ENCODE data around the gene FZR1.

The FZR1 gene

DNA sequence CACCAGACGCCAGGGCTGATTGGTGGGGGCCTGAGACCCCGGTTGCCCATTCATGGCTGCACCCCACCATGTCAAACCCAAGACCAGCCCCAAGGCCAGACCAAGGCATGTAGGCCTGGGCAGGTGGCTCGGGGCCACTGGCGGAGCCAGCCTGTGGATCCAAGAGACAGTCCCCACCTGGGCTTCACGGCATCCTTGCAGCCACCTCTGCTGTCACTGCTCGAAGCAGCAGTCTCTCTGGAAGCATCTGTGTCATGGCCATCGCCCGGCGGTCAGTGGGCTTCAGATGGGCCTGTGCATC lies 29.1 kb downstream of the FZR1 start:
- Histone ChIP-seq H2BK5ac (ENCODE audit: low read depth, low read length, poor library complexity, severe bottlenecking) (no peak overlapping the region), H3K4me3 (ENCODE audit: insufficient read depth in 1 of 2, low read depth in 1 of 2, low read length in 2 of 2) (no peak overlapping the region), H3K4ac (ENCODE audit: low read depth in 1 of 2, low read length in 2 of 2) (no peak overlapping the region), H3K36me3 (ENCODE audit: control insufficient read depth in 1 of 2, insufficient read depth in 2 of 2, low read depth in 1 of 2, low read length in 2 of 2) (peaks cover 65 to 90% of the 10 kb centered on the region in 2 experiments), H3K4me1 (ENCODE audit: control insufficient read depth, insufficient read depth, low read depth, low read length) (peaks cover 19% of the 10 kb centered on the region), H4K8ac (ENCODE audit: low read length) (no peak overlapping the region), H3K27me3 (ENCODE audit: control insufficient read depth in 1 of 2, insufficient read depth in 1 of 2, low read length in 2 of 2) (no peaks in the 10 kb centered on the region), H3K79me1 (replicated peaks; ENCODE audit: low read length, poor library complexity, severe bottlenecking) (peaks cover 8% of the 10 kb centered on the region), H2AFZ (ENCODE audit: low read depth, low read length) (no peak overlapping the region), H3K18ac (ENCODE audit: low read depth in 1 of 2, low read length in 2 of 2) (no peak overlapping the region), H2BK120ac (ENCODE audit: low read depth, low read length) (no peak overlapping the region), H3K27ac (ENCODE audit: low read length, poor library complexity, severe bottlenecking) (no peak overlapping the region), H3K9me3 (ENCODE audit: control insufficient read depth, low read length) (no peaks in the 10 kb centered on the region), H2BK12ac (ENCODE audit: low read length in 2 of 2) (no peak overlapping the region), H3K14ac (ENCODE audit: low read length in 2 of 2) (no peak overlapping the region), H3K9ac (ENCODE audit: low read length) (no peak overlapping the region), H2BK15ac (ENCODE audit: low read depth, poor library complexity, severe bottlenecking) (no peak overlapping the region), H4K91ac (ENCODE audit: low read length) (no peak overlapping the region), H3K4me2 (ENCODE audit: low read length, poor library complexity, severe bottlenecking) (no peak overlapping the region), H2AK5ac (ENCODE audit: low read length, severe bottlenecking) (no peak overlapping the region), H3K23ac (ENCODE audit: low read length in 2 of 2) (no peak overlapping the region)
- DNase-seq = no peak
- WGBS = 95% methylated on average over 9 of the region's 9 CpGs

GRCh38 chr19:3535563-3535965 lies 29.5 kb downstream of the FZR1 start:
- Histone ChIP-seq H3K4me2 (ENCODE audit: low read length, poor library complexity, severe bottlenecking) (no peak overlapping the region), H3K18ac (ENCODE audit: low read depth in 1 of 2, low read length in 2 of 2) (no peak overlapping the region), H3K23ac (ENCODE audit: low read length in 2 of 2) (no peak overlapping the region), H2BK120ac (ENCODE audit: low read depth, low read length) (no peak overlapping the region), H3K9ac (ENCODE audit: low read length) (no peak overlapping the region), H4K91ac (ENCODE audit: low read length) (no peak overlapping the region), H2BK5ac (ENCODE audit: low read depth, low read length, poor library complexity, severe bottlenecking) (no peak overlapping the region), H4K8ac (ENCODE audit: low read length) (no peak overlapping the region), H3K4me3 (ENCODE audit: insufficient read depth in 1 of 2, low read depth in 1 of 2, low read length in 2 of 2) (no peak overlapping the region), H3K14ac (ENCODE audit: low read length in 2 of 2) (no peak overlapping the region), H3K4me1 (ENCODE audit: control insufficient read depth, insufficient read depth, low read depth, low read length) (peaks cover 19% of the 10 kb centered on the region), H3K27me3 (ENCODE audit: control insufficient read depth in 1 of 2, insufficient read depth in 1 of 2, low read length in 2 of 2) (no peaks in the 10 kb centered on the region), H3K79me1 (replicated peaks; ENCODE audit: low read length, poor library complexity, severe bottlenecking) (peaks cover 8% of the 10 kb centered on the region), H2AK5ac (ENCODE audit: low read length, severe bottlenecking) (no peak overlapping the region), H2AFZ (ENCODE audit: low read depth, low read length) (no peak overlapping the region), H3K4ac (ENCODE audit: low read depth in 1 of 2, low read length in 2 of 2) (no peak overlapping the region), H3K36me3 (ENCODE audit: control insufficient read depth in 1 of 2, insufficient read depth in 2 of 2, low read depth in 1 of 2, low read length in 2 of 2) (peaks cover 61 to 86% of the 10 kb centered on the region in 2 experiments), H2BK12ac (ENCODE audit: low read length in 2 of 2) (no peak overlapping the region), H2BK15ac (ENCODE audit: low read depth, poor library complexity, severe bottlenecking) (no peak overlapping the region), H3K9me3 (ENCODE audit: control insufficient read depth, low read length) (no peaks in the 10 kb centered on the region), H3K27ac (ENCODE audit: low read length, poor library complexity, severe bottlenecking) (no peak overlapping the region)
- WGBS = 98% methylated on average over 11 of the region's 14 CpGs
- DNase-seq = no peak

- 96% methylated on average over 6 of the region's 10 CpGs for WGBS
- Histone ChIP-seq H3K4me1 (ENCODE audit: control insufficient read depth, insufficient read depth, low read depth, low read length) (peaks cover 19% of the 10 kb centered on the region), H2AFZ (ENCODE audit: low read depth, low read length) (no peak overlapping the region)
These were observed 29.9 kb downstream of the FZR1 start for GRCh38 chr19:3535981-3536380.

DNA sequence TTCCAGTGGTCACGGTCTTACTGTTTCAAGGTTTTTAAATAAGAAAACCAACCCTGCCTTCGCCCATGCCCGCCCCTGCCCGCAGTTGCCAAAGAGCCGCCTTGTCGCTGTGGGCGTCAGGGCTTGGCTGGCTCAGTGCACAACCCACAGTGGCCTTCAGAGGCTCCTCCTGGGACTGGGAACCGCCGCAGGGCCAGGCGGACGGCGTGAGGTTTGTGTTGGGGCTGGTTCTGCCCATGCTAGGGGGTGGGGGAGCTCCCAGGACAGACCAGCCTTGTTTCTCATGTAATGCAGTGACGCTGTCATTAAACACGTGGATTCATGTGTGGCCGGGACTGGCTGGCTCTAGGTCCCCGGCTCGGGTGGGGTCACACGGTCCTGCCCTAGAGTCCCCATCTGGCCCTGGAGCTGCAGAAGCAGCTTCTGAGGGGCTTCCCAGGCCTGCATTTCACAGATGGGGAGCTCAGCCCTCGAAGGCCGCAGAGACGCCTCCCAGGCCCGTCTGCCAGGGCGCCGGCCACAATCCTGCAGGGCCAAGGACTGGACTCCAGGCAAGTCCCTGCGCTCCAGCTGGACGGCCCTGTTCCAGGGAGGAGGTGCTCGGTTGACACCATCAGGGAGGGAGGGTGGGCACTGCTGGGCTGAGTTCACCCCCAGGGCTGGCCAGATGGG lies 30.5 kb downstream of the FZR1 start:
- no peak overlapping the region for H3K14ac ChIP-seq (ENCODE audit: low read length in 2 of 2)
- H4K91ac ChIP-seq (ENCODE audit: low read length) = no peak overlapping the region
- no peak overlapping the region for H2AK5ac ChIP-seq (ENCODE audit: low read length, severe bottlenecking)
- H3K4me1 ChIP-seq (ENCODE audit: control insufficient read depth, insufficient read depth, low read depth, low read length) = peaks cover 19% of the 10 kb centered on the region
- no peak overlapping the region for H2AFZ ChIP-seq (ENCODE audit: low read depth, low read length)
- H3K18ac ChIP-seq (ENCODE audit: low read depth in 1 of 2, low read length in 2 of 2) = no peak overlapping the region
- no peak overlapping the region for H2BK120ac ChIP-seq (ENCODE audit: low read depth, low read length)
- peak overlapping the region; percentile 22 for H3K9ac ChIP-seq (ENCODE audit: low read length)
- DNase-seq = no peak
- peaks cover 4% of the 10 kb centered on the region for H3K79me1 ChIP-seq (replicated peaks; ENCODE audit: low read length, poor library complexity, severe bottlenecking)
- WGBS = 94% methylated on average over 27 of the region's 27 CpGs
- no peak overlapping the region for H3K4ac ChIP-seq (ENCODE audit: low read depth in 1 of 2, low read length in 2 of 2)
- H4K8ac ChIP-seq (ENCODE audit: low read length) = peak overlapping the region; percentile 53
- H3K4me3 ChIP-seq (ENCODE audit: insufficient read depth in 1 of 2, low read depth in 1 of 2, low read length in 2 of 2) = peak overlapping the region in 1 of 2 experiments; percentile 4
- H3K36me3 ChIP-seq (ENCODE audit: control insufficient read depth in 1 of 2, insufficient read depth in 2 of 2, low read depth in 1 of 2, low read length in 2 of 2) = peaks cover 51 to 76% of the 10 kb centered on the region in 2 experiments
- H2BK15ac ChIP-seq (ENCODE audit: low read depth, poor library complexity, severe bottlenecking) = no peak overlapping the region
- no peaks in the 10 kb centered on the region for H3K27me3 ChIP-seq (ENCODE audit: control insufficient read depth in 1 of 2, insufficient read depth in 1 of 2, low read length in 2 of 2)
- no peak overlapping the region for H3K4me2 ChIP-seq (ENCODE audit: low read length, poor library complexity, severe bottlenecking)
- H3K9me3 ChIP-seq (ENCODE audit: control insufficient read depth, low read length) = no peaks in the 10 kb centered on the region
- no peak overlapping the region for H2BK5ac ChIP-seq (ENCODE audit: low read depth, low read length, poor library complexity, severe bottlenecking)
- H3K23ac ChIP-seq (ENCODE audit: low read length in 2 of 2) = no peak overlapping the region
- H3K27ac ChIP-seq (ENCODE audit: low read length, poor library complexity, severe bottlenecking) = no peak overlapping the region
- no peak overlapping the region for H2BK12ac ChIP-seq (ENCODE audit: low read length in 2 of 2)

More at GRCh38 chr19:3535981-3536380, 29.9 kb downstream of the FZR1 start:
- Histone ChIP-seq H4K91ac (ENCODE audit: low read length) (no peak overlapping the region), H2BK120ac (ENCODE audit: low read depth, low read length) (no peak overlapping the region), H3K36me3 (ENCODE audit: control insufficient read depth in 1 of 2, insufficient read depth in 2 of 2, low read depth in 1 of 2, low read length in 2 of 2) (peaks cover 57 to 82% of the 10 kb centered on the region in 2 experiments), H2AK5ac (ENCODE audit: low read length, severe bottlenecking) (no peak overlapping the region), H3K23ac (ENCODE audit: low read length in 2 of 2) (no peak overlapping the region), H3K79me1 (replicated peaks; ENCODE audit: low read length, poor library complexity, severe bottlenecking) (peaks cover 5% of the 10 kb centered on the region), H2BK12ac (ENCODE audit: low read length in 2 of 2) (no peak overlapping the region), H3K14ac (ENCODE audit: low read length in 2 of 2) (no peak overlapping the region), H3K9ac (ENCODE audit: low read length) (peak overlapping the region; percentile 22), H3K4me3 (ENCODE audit: insufficient read depth in 1 of 2, low read depth in 1 of 2, low read length in 2 of 2) (no peak overlapping the region), H3K18ac (ENCODE audit: low read depth in 1 of 2, low read length in 2 of 2) (no peak overlapping the region), H3K9me3 (ENCODE audit: control insufficient read depth, low read length) (no peaks in the 10 kb centered on the region), H3K27me3 (ENCODE audit: control insufficient read depth in 1 of 2, insufficient read depth in 1 of 2, low read length in 2 of 2) (no peaks in the 10 kb centered on the region), H3K27ac (ENCODE audit: low read length, poor library complexity, severe bottlenecking) (no peak overlapping the region), H2BK5ac (ENCODE audit: low read depth, low read length, poor library complexity, severe bottlenecking) (no peak overlapping the region), H4K8ac (ENCODE audit: low read length) (no peak overlapping the region), H3K4me2 (ENCODE audit: low read length, poor library complexity, severe bottlenecking) (no peak overlapping the region), H2BK15ac (ENCODE audit: low read depth, poor library complexity, severe bottlenecking) (no peak overlapping the region), H3K4ac (ENCODE audit: low read depth in 1 of 2, low read length in 2 of 2) (no peak overlapping the region)
- DNase-seq = no peak
